DOHH2 (cell line): ENCODE data around the gene CEMIP.

Source experiments
- H3F3A ChIP-seq: fragments of 200-600 bp; sonication (generic), shearing (Covaris generic); 2 replicates; pipeline ENCODE4 v1.6.0; 2016; ENCODE audit warnings: antibody characterized with exemption, mild to moderate bottlenecking; ENCODE audit not compliant: control insufficient read depth, insufficient read depth
- H3K27ac ChIP-seq: fragments of 200-600 bp; sonication (generic); 2 replicates; pipeline ENCODE4 v1.5.1; 2014; ENCODE audit warnings: low read depth, mild to moderate bottlenecking, low read length, moderate library complexity
- H3K27me3 ChIP-seq: fragments of 200-600 bp; sonication (generic); 2 replicates; pipeline ENCODE4 v1.6.1; 2014; ENCODE audit warnings: mild to moderate bottlenecking, low read length, mixed read lengths; ENCODE audit not compliant: control insufficient read depth
- H3K36me3 ChIP-seq: fragments of 200-600 bp; sonication (generic); 2 replicates; pipeline ENCODE4 v1.6.1; 2014; ENCODE audit warnings: mild to moderate bottlenecking, low read length, moderate library complexity, mixed read lengths; ENCODE audit not compliant: control insufficient read depth
- H3K4me1 ChIP-seq: fragments of 200-600 bp; sonication (generic); 2 replicates; pipeline ENCODE4 v1.6.1; 2014; ENCODE audit warnings: mild to moderate bottlenecking, low read length, mixed read lengths; ENCODE audit not compliant: control insufficient read depth
- H3K4me2 ChIP-seq: fragments of 200-600 bp; sonication (generic); 2 replicates; pipeline ENCODE4 v1.6.0; 2014; ENCODE audit warnings: mild to moderate bottlenecking, low read length, moderate library complexity
- H3K4me3 ChIP-seq: fragments of 200-600 bp; sonication (generic); 2 replicates; pipeline ENCODE4 v1.5.1; 2014; ENCODE audit warnings: mild to moderate bottlenecking, low read length, mixed read lengths
- H3K79me2 ChIP-seq: fragments of 200-600 bp; sonication (generic); 2 replicates; pipeline ENCODE4 v1.6.1; 2014; ENCODE audit warnings: mild to moderate bottlenecking, low read length, mixed read lengths; ENCODE audit not compliant: control insufficient read depth
- H3K9me2 ChIP-seq: fragments of 200-600 bp; sonication (generic); replicated peaks from 2 replicates; pipeline ENCODE4 v1.6.1; 2014; ENCODE audit warnings: mild to moderate bottlenecking, low read length, mixed read lengths; ENCODE audit not compliant: control insufficient read depth
- H3K9me3 ChIP-seq: fragments of 200-600 bp; sonication (generic); 2 replicates; pipeline ENCODE4 v1.6.1; 2014; ENCODE audit warnings: antibody characterized with exemption, low read length, mixed read lengths; ENCODE audit not compliant: control insufficient read depth, insufficient read depth
- H4K20me1 ChIP-seq: fragments of 200-600 bp; sonication (generic); 2 replicates; pipeline ENCODE4 v1.6.0; 2014; ENCODE audit warnings: low read depth, mild to moderate bottlenecking, antibody characterized with exemption, low read length, moderate library complexity; ENCODE audit not compliant: control insufficient read depth, insufficient read depth
- EZH2phosphoT487 ChIP-seq: fragments of 200-600 bp; sonication (generic); IDR thresholded peaks from 2 replicates; pipeline ENCODE4 v1.6.1; 2017; ENCODE audit warnings: borderline replicate concordance, mild to moderate bottlenecking, antibody characterized with exemption, low read length, moderate library complexity, mixed read lengths
- TF ChIP-seq, protein P1 (sequence below): fragments of 200-600 bp; sonication (generic); IDR thresholded peaks from one replicate; pipeline ENCODE4 v1.5.1; 2014; ENCODE audit warnings: antibody characterized with exemption, mild to moderate bottlenecking, low read depth, low read length; ENCODE audit not compliant: poor library complexity, severe bottlenecking

CEMIP gene

DNA sequence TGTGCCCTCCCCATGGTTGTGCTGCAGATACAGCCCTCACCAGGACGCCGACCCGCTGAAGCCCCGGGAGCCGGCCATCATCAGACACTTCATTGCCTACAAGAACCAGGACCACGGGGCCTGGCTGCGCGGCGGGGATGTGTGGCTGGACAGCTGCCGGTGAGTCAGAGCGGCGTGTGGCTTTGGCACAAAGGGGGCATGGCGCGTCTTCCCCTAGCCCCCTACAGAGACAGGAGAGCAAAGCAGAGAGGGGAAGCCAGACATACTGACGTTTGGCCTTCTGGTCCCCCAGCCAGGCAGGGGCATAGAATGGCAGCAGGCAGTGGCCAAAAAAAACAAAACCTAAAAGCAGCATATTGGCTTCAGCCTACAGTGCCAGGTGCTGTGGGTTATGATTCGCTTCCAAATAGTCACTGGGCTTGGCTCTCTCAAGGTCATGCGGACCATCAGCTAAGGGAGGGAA is 146.5 kb downstream of the CEMIP start:
- Histone ChIP-seq H3K36me3 (no peaks in the 10 kb centered on the region), H3K27me3 (no peaks in the 10 kb centered on the region), H3K4me3 (no peak overlapping the region), H3K4me2 (no peak overlapping the region), H3K27ac (no peak overlapping the region), H3K9me2 (no peaks in the 10 kb centered on the region), H3K9me3 (no peaks in the 10 kb centered on the region), H3K79me2 (no peaks in the 10 kb centered on the region), H3K4me1 (no peaks in the 10 kb centered on the region), H4K20me1 (no peaks in the 10 kb centered on the region; the same call in 1 of the 2 replicates), H3F3A (no peaks in the 10 kb centered on the region)
- TF ChIP-seq EZH2phosphoT487 = no peak
- TF ChIP-seq, protein P1, sequence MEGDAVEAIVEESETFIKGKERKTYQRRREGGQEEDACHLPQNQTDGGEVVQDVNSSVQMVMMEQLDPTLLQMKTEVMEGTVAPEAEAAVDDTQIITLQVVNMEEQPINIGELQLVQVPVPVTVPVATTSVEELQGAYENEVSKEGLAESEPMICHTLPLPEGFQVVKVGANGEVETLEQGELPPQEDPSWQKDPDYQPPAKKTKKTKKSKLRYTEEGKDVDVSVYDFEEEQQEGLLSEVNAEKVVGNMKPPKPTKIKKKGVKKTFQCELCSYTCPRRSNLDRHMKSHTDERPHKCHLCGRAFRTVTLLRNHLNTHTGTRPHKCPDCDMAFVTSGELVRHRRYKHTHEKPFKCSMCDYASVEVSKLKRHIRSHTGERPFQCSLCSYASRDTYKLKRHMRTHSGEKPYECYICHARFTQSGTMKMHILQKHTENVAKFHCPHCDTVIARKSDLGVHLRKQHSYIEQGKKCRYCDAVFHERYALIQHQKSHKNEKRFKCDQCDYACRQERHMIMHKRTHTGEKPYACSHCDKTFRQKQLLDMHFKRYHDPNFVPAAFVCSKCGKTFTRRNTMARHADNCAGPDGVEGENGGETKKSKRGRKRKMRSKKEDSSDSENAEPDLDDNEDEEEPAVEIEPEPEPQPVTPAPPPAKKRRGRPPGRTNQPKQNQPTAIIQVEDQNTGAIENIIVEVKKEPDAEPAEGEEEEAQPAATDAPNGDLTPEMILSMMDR = no peak

DNA sequence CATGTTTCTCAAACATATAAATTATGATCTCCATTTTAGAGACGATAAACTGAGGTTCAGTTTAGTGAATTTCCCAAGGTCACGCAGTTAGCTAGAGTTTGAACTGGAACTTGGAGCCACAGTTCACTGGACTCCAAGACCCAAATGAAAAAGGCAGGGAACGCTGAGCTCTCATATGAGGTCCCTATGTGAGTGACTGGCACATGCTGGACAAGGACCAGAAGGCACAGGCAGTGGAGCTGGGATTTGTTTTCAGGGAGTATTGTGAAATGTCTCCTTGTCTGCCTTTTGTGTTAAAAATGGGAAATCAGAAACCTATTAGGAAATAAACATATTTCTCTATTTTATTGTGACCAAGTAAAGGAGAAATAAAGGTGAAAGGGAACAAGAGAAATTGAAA is 147.0 kb downstream of the CEMIP start:
- no peak for TF ChIP-seq EZH2phosphoT487
- TF ChIP-seq, protein P1 = no peak
- Histone ChIP-seq H3K4me1 (no peaks in the 10 kb centered on the region), H3F3A (no peaks in the 10 kb centered on the region), H3K27me3 (no peaks in the 10 kb centered on the region), H3K36me3 (no peaks in the 10 kb centered on the region), H3K9me2 (no peaks in the 10 kb centered on the region), H3K4me3 (no peak overlapping the region), H4K20me1 (no peaks in the 10 kb centered on the region; the same call in 1 of the 2 replicates), H3K79me2 (no peaks in the 10 kb centered on the region), H3K4me2 (no peak overlapping the region), H3K9me3 (no peaks in the 10 kb centered on the region), H3K27ac (no peak overlapping the region)

DNA sequence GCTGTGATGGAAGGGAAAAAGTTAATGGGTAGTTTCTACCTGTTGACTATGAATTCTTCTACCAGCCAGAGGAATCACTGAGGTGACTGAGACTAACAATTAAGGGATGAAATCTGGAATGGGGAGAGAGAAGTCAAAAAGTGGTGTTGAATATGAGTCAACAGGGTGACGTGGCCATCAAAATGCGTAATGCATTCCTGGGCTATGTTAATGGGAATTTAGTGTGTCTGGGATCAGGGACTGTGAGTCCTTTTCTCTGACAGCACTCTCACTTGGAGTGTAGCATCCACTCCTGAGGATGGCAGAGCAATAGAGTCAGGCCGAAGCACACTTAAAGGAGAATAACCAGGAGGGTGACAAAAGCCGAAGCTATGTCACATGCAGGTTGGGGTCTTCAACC is 150.1 kb downstream of the CEMIP start:
- Histone ChIP-seq H3F3A (no peaks in the 10 kb centered on the region), H3K4me2 (no peak overlapping the region), H3K27ac (no peak overlapping the region), H3K9me2 (no peaks in the 10 kb centered on the region), H3K79me2 (no peaks in the 10 kb centered on the region), H3K4me3 (no peak overlapping the region), H3K9me3 (no peaks in the 10 kb centered on the region), H3K27me3 (no peaks in the 10 kb centered on the region), H4K20me1 (no peaks in the 10 kb centered on the region; the same call in 1 of the 2 replicates), H3K4me1 (no peaks in the 10 kb centered on the region), H3K36me3 (no peaks in the 10 kb centered on the region)
- TF ChIP-seq, protein P1 = no peak
- no peak for TF ChIP-seq EZH2phosphoT487
